NCI-H510A (cell line): ENCODE data around the gene SURF4.

Experiments
- DNase-seq: peaks from one replicate; lab custom pipeline; 2025; lab: John Stamatoyannopoulos, UW

SURF4 gene

GRCh38 chr9:133374612-133375115, 1.2 kb downstream of the SURF4 start:
- no peak for DNase-seq

- no peak for DNase-seq
Measured at GRCh38 chr9:133372144-133372543, 3.7 kb downstream of the SURF4 start.

DNA sequence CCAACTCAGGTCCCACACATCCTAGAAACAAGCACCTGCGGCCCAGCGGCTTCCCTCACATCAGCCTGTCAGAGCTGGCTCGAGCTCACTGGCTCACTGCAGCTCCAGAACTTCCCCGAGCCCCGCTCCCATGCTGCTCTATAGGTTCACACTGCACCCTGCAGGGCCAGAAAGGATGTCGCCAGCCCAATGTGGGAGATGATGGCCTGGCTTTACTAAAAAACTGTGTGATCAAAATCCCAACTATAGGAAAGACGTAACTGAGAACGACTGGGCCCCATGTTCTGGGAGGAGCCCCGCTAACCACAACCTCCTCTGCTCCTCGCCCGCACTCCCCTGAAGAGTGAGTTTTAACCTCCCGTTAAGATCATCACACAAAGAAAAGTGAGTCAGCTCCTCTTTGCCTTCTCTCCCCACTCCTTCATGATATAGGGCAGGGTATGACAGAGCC, 4.6 kb downstream of the SURF4 start:
- DNase-seq: no peak

GRCh38 chr9:133370685-133371084, 5.2 kb downstream of the SURF4 start:
- no peak for DNase-seq

DNA sequence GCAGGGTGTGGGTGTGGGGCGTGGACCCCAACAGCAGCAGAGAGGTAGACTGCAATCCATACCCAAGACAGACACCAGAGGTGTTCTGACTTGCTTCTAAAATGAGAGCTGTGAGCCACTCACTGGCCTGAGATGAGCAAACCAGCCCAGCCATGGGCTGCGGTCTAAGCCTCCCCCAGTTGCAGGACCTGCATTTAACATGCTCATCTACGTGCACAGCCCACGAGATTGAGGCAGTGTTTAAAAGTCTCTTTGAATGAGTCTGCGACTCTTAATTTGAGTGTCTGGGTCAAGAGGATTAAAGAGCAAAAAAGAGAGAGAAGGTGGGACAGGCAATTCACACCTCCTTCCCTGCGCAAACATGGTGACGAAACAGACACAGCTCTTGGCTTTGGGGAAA, 5.9 kb downstream of the SURF4 start:
- no peak for DNase-seq

GRCh38 chr9:133369422-133369821, 6.4 kb downstream of the SURF4 start:
- DNase-seq: no peak

- no peak for DNase-seq
Measured at GRCh38 chr9:133368249-133368881, 7.5 kb downstream of the SURF4 start.

DNA sequence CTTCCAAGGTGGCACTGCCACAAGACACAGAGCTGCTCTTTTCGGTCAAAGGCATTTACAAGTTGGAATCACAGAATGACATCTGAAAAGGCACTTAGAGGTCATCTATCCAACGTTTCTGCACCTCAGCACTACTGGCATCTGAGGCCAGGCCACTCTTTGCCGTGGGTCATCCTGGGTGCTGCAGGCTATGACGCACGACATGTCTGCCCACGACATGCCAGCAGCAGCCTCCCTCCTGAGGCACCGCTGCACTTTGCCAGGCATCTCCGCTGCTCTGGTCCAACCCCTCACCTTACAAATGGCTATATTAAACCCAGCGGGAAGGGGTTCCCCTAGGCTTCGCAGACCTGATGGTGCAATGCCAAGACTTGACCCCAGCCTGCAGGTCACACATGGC, 8.1 kb downstream of the SURF4 start:
- no peak for DNase-seq

DNA sequence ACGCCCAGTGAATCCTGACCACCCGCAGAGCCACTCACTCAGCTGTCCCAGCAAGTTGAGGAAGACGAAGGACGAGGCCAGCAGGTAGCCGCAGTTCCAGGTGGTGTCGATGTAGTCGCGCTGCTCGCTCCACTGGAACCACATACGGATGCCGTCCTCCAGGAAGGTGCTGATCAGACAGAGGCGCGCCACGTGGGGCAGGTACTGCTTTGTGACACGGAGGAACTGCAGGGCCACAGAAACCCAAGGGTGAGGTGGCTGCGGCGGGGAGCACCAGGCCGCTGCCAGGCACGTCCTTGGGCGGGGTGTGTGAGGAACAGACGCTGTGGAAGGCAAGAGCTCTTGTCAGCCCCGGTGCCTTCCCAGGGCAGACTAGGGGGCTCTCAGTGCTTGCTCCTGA, 8.6 kb downstream of the SURF4 start:
- DNase-seq: no peak

GRCh38 chr9:133366435-133366834, 9.4 kb downstream of the SURF4 start:
- DNase-seq: no peak

DNA sequence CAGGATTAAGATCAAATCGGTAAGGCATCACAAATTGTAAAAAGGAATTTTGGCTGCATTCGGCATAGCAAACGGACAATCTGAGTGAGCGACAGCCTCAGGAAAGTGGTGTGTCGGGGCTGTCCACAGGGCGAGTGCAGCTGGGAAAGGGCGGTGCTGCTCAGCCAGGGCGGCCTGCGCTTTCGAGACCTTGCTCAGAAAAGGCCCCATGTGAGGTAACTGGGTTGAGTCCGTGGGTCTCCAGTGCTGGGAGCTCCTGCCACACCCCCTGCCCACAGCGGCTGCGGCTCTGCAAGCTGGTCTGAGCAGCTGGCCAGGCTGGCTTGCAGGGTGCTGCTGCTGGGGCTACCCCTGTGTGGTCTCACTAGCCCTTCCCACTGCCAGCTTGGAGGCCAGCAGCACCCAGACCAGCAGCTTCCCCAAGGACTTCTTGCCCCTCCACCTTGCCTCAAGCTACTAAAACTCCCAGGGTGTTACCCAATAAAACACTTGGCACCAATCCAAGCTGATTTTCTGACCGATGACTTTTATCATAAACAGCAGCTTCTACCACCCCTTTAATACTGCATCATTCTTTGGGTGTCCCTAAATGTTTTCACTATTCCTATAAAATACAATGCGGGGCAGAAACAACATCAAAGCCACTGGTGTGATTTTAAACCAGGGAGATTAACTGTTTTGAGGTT, 13.4 kb downstream of the SURF4 start:
- no peak for DNase-seq

DNA sequence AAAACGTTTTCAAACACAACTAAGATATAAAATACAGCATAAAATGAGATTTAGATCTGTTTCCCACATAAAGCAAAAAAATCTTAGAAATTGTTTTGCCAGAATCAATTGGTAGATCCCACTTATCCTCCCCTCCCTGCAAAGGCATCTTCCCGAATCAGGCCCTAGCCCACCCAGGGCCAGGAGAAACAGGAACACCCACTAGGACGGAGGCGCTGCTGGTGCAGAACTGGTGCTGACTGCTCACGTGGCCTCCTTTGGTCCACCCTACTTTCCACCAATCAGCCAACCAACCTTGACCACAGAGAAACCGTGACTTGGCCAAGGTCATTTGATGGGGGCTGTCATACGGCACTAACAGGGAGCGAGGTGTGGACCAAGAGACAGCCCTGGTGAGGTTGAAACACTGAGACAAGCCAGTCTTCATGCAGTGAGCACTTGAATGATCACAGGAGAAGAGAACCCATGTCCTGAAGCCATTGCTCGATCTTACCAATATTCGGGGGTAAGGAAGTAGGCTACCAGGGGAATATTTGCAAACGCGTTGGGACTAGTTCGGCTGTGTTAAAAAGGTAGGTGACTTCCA, 14.3 kb downstream of the SURF4 start:
- DNase-seq: no peak

- no peak for DNase-seq
Measured at GRCh38 chr9:133360400-133361393, 15.2 kb downstream of the SURF4 start.

- no peak for DNase-seq
Measured at GRCh38 chr9:133359399-133360175, 16.3 kb downstream of the SURF4 start.

GRCh38 chr9:133357656-133358055, 18.2 kb downstream of the SURF4 start:
- no peak for DNase-seq

DNA sequence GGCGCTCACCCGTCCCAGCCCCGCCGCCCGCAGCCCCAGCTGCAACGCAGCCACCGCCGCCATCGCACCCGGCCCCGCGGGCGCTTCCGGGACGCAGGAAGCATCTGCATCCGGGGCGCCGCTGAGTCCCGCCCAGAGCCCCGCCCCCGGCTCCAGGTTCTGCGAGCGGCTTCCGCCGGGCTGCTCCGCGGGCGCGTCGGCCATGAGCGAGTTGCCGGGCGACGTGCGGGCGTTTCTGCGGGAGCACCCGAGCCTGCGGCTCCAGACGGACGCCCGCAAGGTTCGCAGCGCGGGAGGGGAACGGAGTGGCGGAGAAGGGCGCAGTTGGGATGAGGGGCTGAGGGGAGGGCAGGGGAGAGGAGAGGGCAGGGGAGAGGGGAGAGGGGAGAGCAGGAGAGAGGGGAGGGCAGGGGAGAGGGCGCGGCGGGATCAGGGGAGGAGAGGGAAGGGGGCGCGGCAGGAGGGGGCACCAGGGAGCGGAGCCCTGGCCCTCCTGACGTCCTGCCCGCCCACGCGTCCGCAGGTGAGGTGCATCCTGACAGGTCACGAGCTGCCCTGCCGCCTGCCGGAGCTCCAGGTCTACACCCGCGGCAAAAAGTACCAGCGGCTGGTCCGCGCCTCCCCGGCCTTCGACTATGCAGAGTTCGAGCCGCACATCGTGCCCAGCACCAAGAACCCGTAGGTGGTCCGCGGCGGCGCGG, 19.3 kb downstream of the SURF4 start, which contains the start of the genes SURF1 and SURF2:
Gene SURF1, minus strand, starts transcription at position 97 of the 701 bp plus-strand sequence. Its CDS starts 34 bp downstream, at position 63.
Gene SURF2, plus strand, starts transcription at position 160 of the 701 bp plus-strand sequence. Its CDS starts 43 bp downstream, at position 203.
- peak; percentile 73 for DNase-seq

DNA sequence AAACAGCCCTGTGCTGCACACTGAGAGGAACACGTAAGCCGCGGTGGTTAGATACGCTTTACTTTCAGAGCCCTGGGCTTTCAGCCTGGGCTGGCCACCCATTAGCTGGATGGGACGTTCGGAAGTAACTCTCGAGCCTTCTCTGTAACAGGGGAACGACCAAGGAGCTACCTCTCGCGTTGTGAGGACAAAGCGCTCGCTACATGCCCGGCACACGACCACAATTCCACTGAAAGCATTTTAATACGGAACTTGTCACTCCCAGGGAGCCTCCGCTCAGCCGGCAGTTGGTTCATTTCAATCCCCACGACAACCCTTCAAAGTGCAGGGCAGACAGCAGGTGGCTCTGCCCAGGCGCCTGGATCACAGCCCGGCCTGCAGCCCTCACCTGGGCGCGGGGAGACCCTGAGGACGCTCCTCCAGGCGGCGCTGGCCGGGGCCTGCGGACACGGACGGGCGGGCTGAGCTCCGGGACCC, 19.9 kb downstream of the SURF4 start:
- no peak for DNase-seq

- DNase-seq: no peak
Measured at GRCh38 chr9:133354766-133355165, 21.1 kb downstream of the SURF4 start.

- no peak for DNase-seq
Measured at GRCh38 chr9:133353548-133353947, 22.3 kb downstream of the SURF4 start.
